NB4 (cell line): ENCODE measurements around the gene MUC6.
"Not testable (repeated sequence)": the region's sequence is repeated elsewhere in the genome, so short reads cannot be mapped to it uniquely, and the experiment has no call there.

Experiments used
- DNase-seq: peaks from one replicate; pipeline ENCODE4 v3.0.0; 2010; ENCODE audit warnings: low read depth
- H3K4me3 ChIP-seq: one replicate; pipeline ENCODE4 v1.5.1; 2011; ENCODE audit warnings: mild to moderate bottlenecking, low read depth, low read length, moderate library complexity
- MYC ChIP-seq: IDR thresholded peaks from 2 replicates; pipeline ENCODE4 v1.6.1; 2011; ENCODE audit warnings: low read depth, low read length
- POLR2A ChIP-seq: IDR thresholded peaks from 2 replicates; pipeline ENCODE4 v1.6.1; 2011; ENCODE audit warnings: mild to moderate bottlenecking; ENCODE audit not compliant: insufficient read length; ENCODE audit errors: extremely low read depth
- TF ChIP-seq, protein P1 (sequence below): IDR thresholded peaks from one replicate; pipeline ENCODE4 v1.5.1; 2012; ENCODE audit warnings: low read depth, low read length
- TF ChIP-seq, protein P2 (sequence below): IDR thresholded peaks from 2 replicates; pipeline ENCODE4 v1.6.1; 2011; ENCODE audit warnings: low read depth, low read length

The MUC6 gene

DNA sequence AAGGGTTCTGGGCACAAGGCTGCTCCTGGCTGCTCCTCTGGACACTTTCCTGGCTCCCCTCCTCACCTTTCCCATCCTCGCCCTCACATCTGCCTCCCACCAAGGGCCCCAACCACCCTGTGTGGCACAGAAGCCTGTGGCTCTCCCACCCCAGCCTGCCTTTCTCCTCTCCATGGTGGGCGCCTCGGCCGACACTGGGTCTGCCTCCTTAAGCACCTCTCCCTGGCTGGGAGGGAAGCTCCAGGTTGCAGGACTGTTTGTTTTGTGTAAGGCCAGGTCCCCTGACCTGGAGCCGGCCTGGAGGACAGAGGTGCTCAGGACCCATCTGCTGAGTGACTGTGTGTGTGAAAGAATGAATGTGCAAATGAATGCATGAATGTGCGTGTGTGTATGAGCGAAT is 14.1 kb downstream of the MUC6 start:
- no peak for DNase-seq
- no peak overlapping the region for H3K4me3 ChIP-seq
- TF ChIP-seq, protein P1, sequence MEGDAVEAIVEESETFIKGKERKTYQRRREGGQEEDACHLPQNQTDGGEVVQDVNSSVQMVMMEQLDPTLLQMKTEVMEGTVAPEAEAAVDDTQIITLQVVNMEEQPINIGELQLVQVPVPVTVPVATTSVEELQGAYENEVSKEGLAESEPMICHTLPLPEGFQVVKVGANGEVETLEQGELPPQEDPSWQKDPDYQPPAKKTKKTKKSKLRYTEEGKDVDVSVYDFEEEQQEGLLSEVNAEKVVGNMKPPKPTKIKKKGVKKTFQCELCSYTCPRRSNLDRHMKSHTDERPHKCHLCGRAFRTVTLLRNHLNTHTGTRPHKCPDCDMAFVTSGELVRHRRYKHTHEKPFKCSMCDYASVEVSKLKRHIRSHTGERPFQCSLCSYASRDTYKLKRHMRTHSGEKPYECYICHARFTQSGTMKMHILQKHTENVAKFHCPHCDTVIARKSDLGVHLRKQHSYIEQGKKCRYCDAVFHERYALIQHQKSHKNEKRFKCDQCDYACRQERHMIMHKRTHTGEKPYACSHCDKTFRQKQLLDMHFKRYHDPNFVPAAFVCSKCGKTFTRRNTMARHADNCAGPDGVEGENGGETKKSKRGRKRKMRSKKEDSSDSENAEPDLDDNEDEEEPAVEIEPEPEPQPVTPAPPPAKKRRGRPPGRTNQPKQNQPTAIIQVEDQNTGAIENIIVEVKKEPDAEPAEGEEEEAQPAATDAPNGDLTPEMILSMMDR = no peak
- TF ChIP-seq MYC = no peak
- TF ChIP-seq, protein P2, sequence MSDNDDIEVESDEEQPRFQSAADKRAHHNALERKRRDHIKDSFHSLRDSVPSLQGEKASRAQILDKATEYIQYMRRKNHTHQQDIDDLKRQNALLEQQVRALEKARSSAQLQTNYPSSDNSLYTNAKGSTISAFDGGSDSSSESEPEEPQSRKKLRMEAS = no peak

DNA sequence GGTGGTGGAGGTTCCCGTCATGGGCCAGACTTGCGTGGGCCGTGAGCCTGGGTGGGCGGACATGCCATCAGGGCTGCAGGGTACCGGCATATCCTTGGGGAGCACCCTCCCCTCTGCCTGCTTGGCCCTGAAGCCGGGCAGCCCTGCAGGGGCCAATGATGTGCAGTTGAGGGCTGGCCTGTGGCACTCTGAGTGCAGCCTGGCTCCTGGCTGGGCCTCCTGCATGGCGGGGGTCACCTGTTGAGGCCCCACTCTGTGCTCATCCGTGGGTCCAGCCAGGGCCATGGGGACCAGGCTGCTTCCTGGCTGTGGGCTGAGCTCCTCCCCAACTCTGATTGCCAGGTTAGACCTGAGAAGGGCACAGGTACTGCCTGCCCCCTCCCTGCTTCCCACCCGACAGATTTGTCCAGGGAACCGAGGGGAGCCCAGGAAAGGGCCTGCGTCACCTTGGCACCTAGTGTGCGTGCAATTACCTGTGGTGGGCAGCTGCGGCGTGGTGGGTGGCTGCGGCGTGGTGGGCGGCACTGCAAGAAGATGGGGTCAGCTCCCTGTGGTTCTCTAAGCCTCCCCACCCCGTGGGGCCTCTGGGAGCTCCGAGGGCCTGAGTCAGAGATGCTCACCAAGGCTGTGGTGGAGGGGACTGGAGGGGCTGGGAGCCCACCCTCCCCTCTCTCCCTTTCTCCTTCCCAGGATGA is 16.2 kb downstream of the MUC6 start:
- H3K4me3 ChIP-seq = no peak overlapping the region
- TF ChIP-seq, protein P1 = no peak
- TF ChIP-seq, protein P2 = no peak
- TF ChIP-seq MYC = no peak
- TF ChIP-seq POLR2A = no peak
- DNase-seq = no peak

DNA sequence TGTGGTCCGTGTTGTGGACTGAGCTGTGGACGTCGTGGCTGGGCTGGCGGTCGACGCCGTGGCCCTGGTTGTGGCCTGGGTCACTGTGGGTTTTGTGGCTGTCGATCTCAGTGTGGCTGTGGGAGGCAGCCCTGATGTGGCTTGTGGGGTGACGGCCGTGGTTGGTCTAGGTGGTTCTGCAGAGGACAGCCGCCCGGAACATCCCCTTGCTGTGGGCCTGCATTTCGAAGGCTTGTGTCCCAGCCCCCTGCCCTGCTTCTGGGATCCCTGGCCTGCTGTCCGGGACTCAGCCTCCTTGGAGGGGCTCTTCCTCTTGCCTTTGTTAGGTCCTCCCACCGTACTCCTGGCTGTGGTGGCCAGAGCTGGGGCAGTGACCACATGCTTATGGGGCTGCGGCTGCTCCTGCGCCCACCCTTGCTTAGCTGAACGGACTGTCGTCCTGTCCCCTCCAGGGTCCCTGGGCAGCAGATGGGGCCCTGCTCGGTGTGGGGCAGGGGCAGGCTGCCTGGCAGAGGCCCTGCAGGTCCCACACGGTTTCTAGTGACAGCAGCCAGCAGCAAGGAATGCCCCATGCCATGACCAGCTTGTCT is 17.1 kb downstream of the MUC6 start:
- TF ChIP-seq MYC = no peak
- TF ChIP-seq POLR2A = no peak
- TF ChIP-seq, protein P1 = no peak
- TF ChIP-seq, protein P2 = no peak
- DNase-seq = no peak
- no peak overlapping the region for H3K4me3 ChIP-seq

DNA sequence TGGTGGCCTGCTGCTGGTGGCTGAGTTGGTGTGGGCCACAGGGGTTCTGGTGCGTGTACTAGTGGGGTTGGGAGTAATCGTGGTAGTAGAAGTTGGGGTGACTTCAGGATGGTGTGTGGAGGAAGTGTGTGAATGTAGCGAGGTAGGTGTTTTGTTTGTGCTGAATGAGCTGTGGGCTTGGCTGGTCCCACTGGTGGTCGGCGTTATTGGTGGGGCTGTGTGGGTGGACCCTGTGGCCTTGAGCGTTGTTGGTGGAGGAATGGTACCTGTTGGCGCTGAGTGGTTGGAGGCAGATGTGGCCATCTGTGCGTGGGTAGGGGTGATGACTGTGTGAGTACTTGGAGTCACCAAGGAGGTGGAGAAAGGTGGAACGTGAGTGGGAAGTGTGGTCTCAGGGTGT is 18.4 kb downstream of the MUC6 start:
- no peak for DNase-seq
- TF ChIP-seq, protein P1 = no peak
- TF ChIP-seq POLR2A = no peak
- TF ChIP-seq, protein P2 = no peak
- no peak for TF ChIP-seq MYC
- no peak overlapping the region for H3K4me3 ChIP-seq

DNA sequence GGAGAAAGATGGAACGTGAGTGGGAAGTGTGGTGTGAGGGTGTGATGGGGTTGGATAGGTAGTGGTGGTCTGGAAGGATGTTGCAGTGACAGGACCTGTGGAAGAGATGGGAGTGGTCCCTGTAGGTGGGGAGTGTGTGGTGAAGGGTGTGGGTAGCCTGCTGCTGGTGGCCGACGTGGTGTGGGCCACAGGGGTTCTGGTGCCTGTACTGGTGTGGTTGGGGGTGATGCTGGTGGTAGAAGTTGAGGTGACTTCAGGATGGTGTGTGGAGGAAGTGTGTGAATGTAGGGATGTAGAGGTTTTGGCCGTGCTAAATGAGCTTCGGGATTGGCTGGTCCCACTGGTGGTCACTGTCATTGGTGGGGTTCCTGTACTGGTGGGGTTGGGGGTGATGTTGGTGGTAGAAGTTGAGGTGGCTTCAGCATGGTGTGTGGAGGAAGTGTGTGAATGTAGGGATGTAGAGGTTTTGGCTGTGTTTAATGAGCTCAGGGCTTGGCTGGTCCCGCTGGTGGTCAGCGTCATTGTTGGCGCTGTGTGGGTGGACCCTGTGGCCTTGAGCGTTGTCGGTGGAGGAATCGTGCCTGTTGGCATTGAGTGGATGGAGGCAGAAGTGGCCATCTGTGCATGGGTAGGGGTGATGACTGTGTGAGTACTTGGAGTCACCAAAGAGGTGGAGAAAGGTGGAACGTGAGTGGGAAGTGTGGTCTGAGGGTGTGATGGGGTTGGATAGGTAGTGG is 19.1 kb downstream of the MUC6 start:
- DNase-seq = no peak
- no peak overlapping the region for H3K4me3 ChIP-seq
- TF ChIP-seq, protein P2 = no peak
- TF ChIP-seq, protein P1 = no peak
- TF ChIP-seq POLR2A = no peak
- TF ChIP-seq MYC = no peak

DNA sequence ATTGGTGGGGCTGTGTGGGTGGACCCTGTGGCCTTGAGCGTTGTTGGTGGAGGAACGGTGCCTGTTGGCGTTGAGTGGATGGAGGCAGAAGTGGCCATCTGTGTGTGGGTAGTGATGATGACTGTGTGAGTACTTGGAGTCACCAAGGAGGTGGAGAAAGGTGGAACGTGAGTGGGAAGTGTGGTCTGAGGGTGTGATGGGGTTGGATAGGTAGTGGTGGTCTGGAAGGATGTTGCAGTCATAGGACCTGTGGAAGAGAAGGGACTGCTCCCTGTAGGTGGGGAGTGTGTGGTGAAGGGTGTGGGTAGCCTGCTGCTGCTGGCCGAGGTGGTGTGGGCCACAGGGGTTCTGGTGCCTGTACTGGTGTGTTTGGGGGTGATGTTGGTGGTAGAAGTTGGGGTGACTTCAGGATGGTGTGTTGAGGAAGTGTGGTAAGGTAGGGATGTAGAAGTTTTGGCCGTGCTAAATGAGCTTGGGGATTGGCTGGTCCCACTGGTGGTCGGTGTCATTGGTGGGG is 19.9 kb downstream of the MUC6 start:
- DNase-seq, H3K4me3 ChIP-seq: not testable (repeated sequence)
